ENCODE measurements around the gene IL21R. TPM values are rescaled to one million over a fixed set of nuclear protein-coding genes. Genes with fewer than 3 reads are reported as not detected.

Gene IL21R
- total and polyA plus RNA-seq, 9 of the 15 experiments (the other 6 are each of a cell fraction or from before 2014, with no cell fraction given), result 0.04 to 0.34 (median 0.18) TPM; not detected in 1

- ChIA-PET POLR2A (no interaction called here), CTCF (ENCODE audit: low intra/inter-chr PET ratio) (no interaction called here)
- Histone ChIP-seq H3K9ac (ENCODE audit: insufficient read depth in 1 of 2, low read depth in 2 of 2, low read length in 2 of 2) (peak overlapping the region in 1 of 2 experiments; percentile 58; a peak in 2 of 4 replicates), H3K9me1 (ENCODE audit: control insufficient read depth, insufficient read depth, low read length) (no peaks in the 10 kb centered on the region), H3K79me2 (ENCODE audit: control insufficient read depth, insufficient read depth, low read length) (no peaks in the 10 kb centered on the region), H3K27ac (ENCODE audit: extremely low read depth, low read depth, low read length) (no peak overlapping the region), H4K20me1 (replicated peaks; ENCODE audit: control insufficient read depth, insufficient read depth, low read length) (no peaks in the 10 kb centered on the region; the same call in 1 of the 2 replicates), H3K27me3 (ENCODE audit: control insufficient read depth in 2 of 2, insufficient read depth in 2 of 2, low read length in 2 of 2) (no peaks in the 10 kb centered on the region), H3K36me3 (ENCODE audit: control insufficient read depth, insufficient read depth, low read length) (peaks cover 86% of the 10 kb centered on the region; the same call in 2 of the 3 replicates), H3K4me3 (no peak overlapping the region), H3K9me3 (replicated peaks; ENCODE audit: control insufficient read depth, insufficient read depth, low read depth, low read length) (no peaks in the 10 kb centered on the region), H3K4me2 (ENCODE audit: insufficient read depth, low read length) (no peak overlapping the region), H3K4me1 (replicated peaks in 1 of 2; ENCODE audit: control insufficient read depth in 2 of 2, insufficient read depth in 2 of 2, low read length in 2 of 2) (peaks cover 3 to 17% of the 10 kb centered on the region in 2 experiments; a peak in 4 of 5 replicates), H2AFZ (ENCODE audit: low read depth, low read length) (no peak overlapping the region)
- no TSS peak for BruUV-seq (replicated peaks)
- in situ Hi-C loops (cut with MboI) (no loop called here), intact Hi-C loops (cut with micrococcal nuclease) (no loop called here)
- ATAC-seq, result no peak; the same call in 2 of the 3 replicates
- no peak for DNase-seq (ENCODE audit: extremely low read depth in 1 of 4, low spot score in 3 of 4)
- no peak for TF ChIP-seq EP300 (IDR thresholded peaks at IDR 0.05; ENCODE audit: low read length)
- no peak for TF ChIP-seq ZNF384 (IDR thresholded peaks at IDR 0.05; ENCODE audit: low read depth, low read length)
- no peak for TF ChIP-seq ZFP30 (CRISPR knock-in tag; IDR thresholded peaks at IDR 0.05; ENCODE audit: borderline replicate concordance)
- TF ChIP-seq, protein P1, sequence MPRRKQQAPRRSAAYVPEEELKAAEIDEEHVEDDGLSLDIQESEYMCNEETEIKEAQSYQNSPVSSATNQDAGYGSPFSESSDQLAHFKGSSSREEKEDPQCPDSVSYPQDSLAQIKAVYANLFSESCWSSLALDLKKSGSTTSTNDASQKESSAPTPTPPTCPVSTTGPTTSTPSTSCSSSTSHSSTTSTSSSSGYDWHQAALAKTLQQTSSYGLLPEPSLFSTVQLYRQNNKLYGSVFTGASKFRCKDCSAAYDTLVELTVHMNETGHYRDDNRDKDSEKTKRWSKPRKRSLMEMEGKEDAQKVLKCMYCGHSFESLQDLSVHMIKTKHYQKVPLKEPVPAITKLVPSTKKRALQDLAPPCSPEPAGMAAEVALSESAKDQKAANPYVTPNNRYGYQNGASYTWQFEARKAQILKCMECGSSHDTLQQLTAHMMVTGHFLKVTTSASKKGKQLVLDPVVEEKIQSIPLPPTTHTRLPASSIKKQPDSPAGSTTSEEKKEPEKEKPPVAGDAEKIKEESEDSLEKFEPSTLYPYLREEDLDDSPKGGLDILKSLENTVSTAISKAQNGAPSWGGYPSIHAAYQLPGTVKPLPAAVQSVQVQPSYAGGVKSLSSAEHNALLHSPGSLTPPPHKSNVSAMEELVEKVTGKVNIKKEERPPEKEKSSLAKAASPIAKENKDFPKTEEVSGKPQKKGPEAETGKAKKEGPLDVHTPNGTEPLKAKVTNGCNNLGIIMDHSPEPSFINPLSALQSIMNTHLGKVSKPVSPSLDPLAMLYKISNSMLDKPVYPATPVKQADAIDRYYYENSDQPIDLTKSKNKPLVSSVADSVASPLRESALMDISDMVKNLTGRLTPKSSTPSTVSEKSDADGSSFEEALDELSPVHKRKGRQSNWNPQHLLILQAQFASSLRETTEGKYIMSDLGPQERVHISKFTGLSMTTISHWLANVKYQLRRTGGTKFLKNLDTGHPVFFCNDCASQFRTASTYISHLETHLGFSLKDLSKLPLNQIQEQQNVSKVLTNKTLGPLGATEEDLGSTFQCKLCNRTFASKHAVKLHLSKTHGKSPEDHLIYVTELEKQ (CRISPR knock-in tag; IDR thresholded peaks at IDR 0.05), result no peak
- TF ChIP-seq ZNF780A (CRISPR knock-in tag; IDR thresholded peaks at IDR 0.05), result no peak
- no peak for TF ChIP-seq ZNF431 (CRISPR knock-in tag; IDR thresholded peaks at IDR 0.05)
- no peak for TF ChIP-seq PTRF (tag; IDR thresholded peaks at IDR 0.05)
- FAIRE-seq, result no peak
- 63% methylated on average over 8 of the region's 8 CpGs for WGBS (ENCODE audit: insufficient coverage, low coverage, missing lambda C conversion rate)
Observed at GRCh38 chr16:27465483-27465879, 63.5 kb downstream of the IL21R start.
